Tongue (tissue), 2 donors: ENCODE results near the gene DCLRE1B. TPM values are rescaled to one million over a fixed set of nuclear protein-coding genes. Genes with fewer than 3 reads are reported as not detected.
A peak's percentile ranks its signal among the peaks of the same experiment; 100 is the strongest.

Source experiments
- DNase-seq: peaks from one replicate; pipeline ENCODE4 v3.0.0-alpha.2; 2015
- total RNA-seq: library from RNA; depleted of rRNA; stranded (reverse); fragments of >200 nt; gene quantifications from one replicate; pipeline ENCODE4 v1.2.3, GENCODE V29; 2014

Gene DCLRE1B
- total RNA-seq, result 5.9 TPM

- DNase-seq, result peak; percentile 100
Observed at GRCh38 chr1:113904674-113905434, at the start of gene DCLRE1B, which contains the start of gene AP4B1. DCLRE1B (plus strand) TSS chr1:113905326; CDS start chr1:113905587, 261 bp downstream. AP4B1 (minus strand) TSS chr1:113904799; CDS start chr1:113904717, 82 bp downstream.

GRCh38 chr1:113855630-113856400 is 49.3 kb upstream of the DCLRE1B start:
- DNase-seq, result no peak

GRCh38 chr1:113856401-113856790 is 48.7 kb upstream of the DCLRE1B start:
- DNase-seq, result no peak

GRCh38 chr1:113857776-113858175 is 47.4 kb upstream of the DCLRE1B start:
- no peak for DNase-seq

- no peak for DNase-seq
Observed at GRCh38 chr1:113858418-113858817, 46.7 kb upstream of the DCLRE1B start.

- DNase-seq, result no peak
Observed at GRCh38 chr1:113858982-113859381, 46.1 kb upstream of the DCLRE1B start.

GRCh38 chr1:113859478-113860175 is 45.5 kb upstream of the DCLRE1B start:
- no peak for DNase-seq

- no peak for DNase-seq
Observed at GRCh38 chr1:113860891-113861290, 44.2 kb upstream of the DCLRE1B start.

GRCh38 chr1:113861641-113862040 is 43.5 kb upstream of the DCLRE1B start:
- DNase-seq, result no peak

- no peak for DNase-seq
Observed at GRCh38 chr1:113868387-113869083, 36.6 kb upstream of the DCLRE1B start.

GRCh38 chr1:113870778-113871177 is 34.3 kb upstream of the DCLRE1B start:
- DNase-seq, result no peak

- peak; percentile 7 for DNase-seq
Observed at GRCh38 chr1:113871597-113872113, 33.5 kb upstream of the DCLRE1B start, which contains the start of gene PTPN22. PTPN22 (minus strand) TSS chr1:113871712.

GRCh38 chr1:113872219-113872935 is 32.7 kb upstream of the DCLRE1B start:
- no peak for DNase-seq

GRCh38 chr1:113874012-113874879 is 30.9 kb upstream of the DCLRE1B start:
- no peak for DNase-seq

- DNase-seq, result no peak
Observed at GRCh38 chr1:113875714-113876113, 29.4 kb upstream of the DCLRE1B start.

GRCh38 chr1:113876176-113876575 is 28.9 kb upstream of the DCLRE1B start:
- no peak for DNase-seq

GRCh38 chr1:113879739-113880038 is 25.4 kb upstream of the DCLRE1B start:
- no peak for DNase-seq

GRCh38 chr1:113881661-113882060 is 23.5 kb upstream of the DCLRE1B start:
- DNase-seq, result peak; percentile 25

- DNase-seq, result no peak
Observed at GRCh38 chr1:113886417-113887401, 18.4 kb upstream of the DCLRE1B start.
